Measurements from ENCODE around the gene PODXL2. TPM values are rescaled to one million over a fixed set of nuclear protein-coding genes. Genes with fewer than 3 reads are reported as not detected.

Gene PODXL2
- total RNA-seq, 1 experiment from 2014 or later = 15.3 TPM

DNA sequence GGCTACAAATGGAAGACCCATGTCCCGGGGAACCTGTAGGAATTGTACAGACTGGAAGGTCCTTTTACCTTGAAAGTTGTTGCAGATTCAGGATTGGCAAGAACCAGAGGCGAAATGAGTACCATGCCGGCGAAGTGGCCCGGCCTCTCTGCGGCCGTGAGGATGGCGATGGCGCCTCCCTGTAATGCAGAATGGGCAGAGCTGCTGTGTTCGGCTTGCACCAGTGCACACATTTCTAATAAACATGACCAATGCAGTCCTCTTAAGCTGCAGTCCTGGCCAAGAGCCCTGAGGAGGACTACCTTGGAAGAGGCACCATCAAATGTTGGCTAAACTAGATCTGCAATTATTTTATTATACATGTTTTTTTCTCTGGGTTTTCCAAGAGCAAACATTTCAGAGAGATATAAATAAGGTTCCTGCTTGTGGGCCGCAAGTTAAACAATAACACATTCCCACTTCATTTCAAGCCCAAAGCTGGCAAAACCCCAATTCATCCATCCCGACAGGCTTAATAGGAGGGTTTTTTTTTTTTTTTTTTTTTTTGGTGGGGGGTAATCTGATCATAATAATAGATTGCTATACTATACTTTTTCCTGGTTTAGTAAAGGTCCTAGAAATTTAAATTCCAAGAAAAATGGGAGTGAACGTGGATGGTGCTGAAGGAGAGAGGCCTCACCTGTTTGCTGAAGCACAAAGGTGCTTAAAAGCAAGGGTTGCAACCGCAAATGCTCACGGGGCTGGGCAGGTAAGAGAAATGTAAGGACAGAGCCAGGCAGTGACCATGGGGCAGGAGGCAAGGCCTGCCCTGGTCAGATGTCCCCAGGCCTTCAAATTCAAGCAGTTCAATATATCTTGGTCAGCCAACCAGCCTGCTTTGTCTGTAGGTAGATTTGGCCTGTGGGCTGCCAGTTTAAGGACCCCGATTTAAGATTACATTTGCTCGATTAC, 92.3 kb downstream of the PODXL2 start:
- no peak overlapping the region for H3K4me3 ChIP-seq (ENCODE audit: low read depth in 2 of 2, low read length in 2 of 2)
- ATAC-seq = no peak
- H3K4me1 ChIP-seq (ENCODE audit: control insufficient read depth, insufficient read depth, low read length) = no peaks in the 10 kb centered on the region
- no peak for DNase-seq (ENCODE audit: low read depth, low spot score)
- ChIA-PET CTCF (interaction anchor here (0.5 kb wide), 1 partner anchor 63 kb away, joined by 5 read pairs; no protein-coding TSS in a partner anchor), POLR2A (no interaction called here)
- H3K36me3 ChIP-seq (ENCODE audit: control insufficient read depth, insufficient read depth, low read length) = no peaks in the 10 kb centered on the region
- H3K27me3 ChIP-seq (ENCODE audit: control insufficient read depth, insufficient read depth, low read length) = peaks cover 2% of the 10 kb centered on the region; the same call in 1 of the 2 replicates
- no TSS peak for BruUV-seq (replicated peaks)
- intact Hi-C loops (cut with micrococcal nuclease; ENCODE audit: unreplicated experiment) = no loop called here
- in situ Hi-C loops (cut with HindIII; ENCODE audit: low pct_unique_long_range_greater_than_20kb, low sequenced_read_pairs) = no loop called here
- no peak overlapping the region for H3K27ac ChIP-seq (ENCODE audit: low read length)
- no peak for TF ChIP-seq TCF7L2 (IDR thresholded peaks at IDR 0.05; ENCODE audit: low read depth, low read length)
- TF ChIP-seq SIN3A (IDR thresholded peaks at IDR 0.05; ENCODE audit: borderline replicate concordance, insufficient read depth, low read depth, low read length) = no peak
- TF ChIP-seq, protein P1, sequence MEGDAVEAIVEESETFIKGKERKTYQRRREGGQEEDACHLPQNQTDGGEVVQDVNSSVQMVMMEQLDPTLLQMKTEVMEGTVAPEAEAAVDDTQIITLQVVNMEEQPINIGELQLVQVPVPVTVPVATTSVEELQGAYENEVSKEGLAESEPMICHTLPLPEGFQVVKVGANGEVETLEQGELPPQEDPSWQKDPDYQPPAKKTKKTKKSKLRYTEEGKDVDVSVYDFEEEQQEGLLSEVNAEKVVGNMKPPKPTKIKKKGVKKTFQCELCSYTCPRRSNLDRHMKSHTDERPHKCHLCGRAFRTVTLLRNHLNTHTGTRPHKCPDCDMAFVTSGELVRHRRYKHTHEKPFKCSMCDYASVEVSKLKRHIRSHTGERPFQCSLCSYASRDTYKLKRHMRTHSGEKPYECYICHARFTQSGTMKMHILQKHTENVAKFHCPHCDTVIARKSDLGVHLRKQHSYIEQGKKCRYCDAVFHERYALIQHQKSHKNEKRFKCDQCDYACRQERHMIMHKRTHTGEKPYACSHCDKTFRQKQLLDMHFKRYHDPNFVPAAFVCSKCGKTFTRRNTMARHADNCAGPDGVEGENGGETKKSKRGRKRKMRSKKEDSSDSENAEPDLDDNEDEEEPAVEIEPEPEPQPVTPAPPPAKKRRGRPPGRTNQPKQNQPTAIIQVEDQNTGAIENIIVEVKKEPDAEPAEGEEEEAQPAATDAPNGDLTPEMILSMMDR (IDR thresholded peaks at IDR 0.05) = no peak
- TF ChIP-seq, protein P2, sequence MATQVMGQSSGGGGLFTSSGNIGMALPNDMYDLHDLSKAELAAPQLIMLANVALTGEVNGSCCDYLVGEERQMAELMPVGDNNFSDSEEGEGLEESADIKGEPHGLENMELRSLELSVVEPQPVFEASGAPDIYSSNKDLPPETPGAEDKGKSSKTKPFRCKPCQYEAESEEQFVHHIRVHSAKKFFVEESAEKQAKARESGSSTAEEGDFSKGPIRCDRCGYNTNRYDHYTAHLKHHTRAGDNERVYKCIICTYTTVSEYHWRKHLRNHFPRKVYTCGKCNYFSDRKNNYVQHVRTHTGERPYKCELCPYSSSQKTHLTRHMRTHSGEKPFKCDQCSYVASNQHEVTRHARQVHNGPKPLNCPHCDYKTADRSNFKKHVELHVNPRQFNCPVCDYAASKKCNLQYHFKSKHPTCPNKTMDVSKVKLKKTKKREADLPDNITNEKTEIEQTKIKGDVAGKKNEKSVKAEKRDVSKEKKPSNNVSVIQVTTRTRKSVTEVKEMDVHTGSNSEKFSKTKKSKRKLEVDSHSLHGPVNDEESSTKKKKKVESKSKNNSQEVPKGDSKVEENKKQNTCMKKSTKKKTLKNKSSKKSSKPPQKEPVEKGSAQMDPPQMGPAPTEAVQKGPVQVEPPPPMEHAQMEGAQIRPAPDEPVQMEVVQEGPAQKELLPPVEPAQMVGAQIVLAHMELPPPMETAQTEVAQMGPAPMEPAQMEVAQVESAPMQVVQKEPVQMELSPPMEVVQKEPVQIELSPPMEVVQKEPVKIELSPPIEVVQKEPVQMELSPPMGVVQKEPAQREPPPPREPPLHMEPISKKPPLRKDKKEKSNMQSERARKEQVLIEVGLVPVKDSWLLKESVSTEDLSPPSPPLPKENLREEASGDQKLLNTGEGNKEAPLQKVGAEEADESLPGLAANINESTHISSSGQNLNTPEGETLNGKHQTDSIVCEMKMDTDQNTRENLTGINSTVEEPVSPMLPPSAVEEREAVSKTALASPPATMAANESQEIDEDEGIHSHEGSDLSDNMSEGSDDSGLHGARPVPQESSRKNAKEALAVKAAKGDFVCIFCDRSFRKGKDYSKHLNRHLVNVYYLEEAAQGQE (IDR thresholded peaks at IDR 0.05; ENCODE audit: insufficient read depth in 1 of 2, low read depth in 2 of 2, low read length in 1 of 2) = no peak
- TF ChIP-seq POLR2AphosphoS5 (IDR thresholded peaks at IDR 0.05; ENCODE audit: low read depth, low read length) = no peak
- no peaks in the 10 kb centered on the region for H3K9me3 ChIP-seq (ENCODE audit: control insufficient read depth, insufficient read depth, low read depth, low read length)

DNA sequence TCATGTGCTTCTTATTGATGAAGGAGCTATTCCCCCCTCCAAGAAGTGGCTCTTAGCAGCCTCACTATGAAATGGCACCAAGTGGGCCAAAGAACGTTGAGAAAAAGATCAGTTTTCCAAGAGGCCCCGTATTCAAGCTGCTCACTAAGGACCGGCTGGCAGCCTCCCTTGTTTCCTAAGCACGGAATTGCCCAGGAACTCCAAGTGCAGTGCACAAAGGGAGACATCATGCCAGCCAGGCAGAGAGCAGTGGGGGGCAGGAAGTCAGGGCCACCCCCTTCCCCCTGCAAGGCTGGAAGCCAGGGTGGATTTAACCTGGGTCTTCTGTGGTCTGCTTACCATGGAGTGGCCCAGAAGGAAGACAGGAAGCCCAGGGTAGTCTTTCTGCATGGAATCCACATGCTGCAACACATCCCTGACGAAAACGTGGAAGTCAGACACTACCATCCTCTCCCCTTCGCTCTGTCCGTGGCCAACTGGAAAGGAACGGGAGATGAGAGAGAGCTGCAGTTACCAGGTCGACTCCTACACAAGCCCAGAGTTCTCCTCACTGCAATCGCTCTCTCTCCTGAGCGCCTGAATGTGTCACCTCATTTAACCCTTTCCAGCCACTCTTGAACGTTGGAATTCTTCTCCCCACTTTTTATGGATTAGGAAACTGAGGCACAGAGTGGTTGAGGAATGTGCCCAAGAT, 93.3 kb downstream of the PODXL2 start:
- TF ChIP-seq, protein P1 (IDR thresholded peaks at IDR 0.05) = no peak
- TF ChIP-seq, protein P2 (IDR thresholded peaks at IDR 0.05; ENCODE audit: insufficient read depth in 1 of 2, low read depth in 2 of 2, low read length in 1 of 2) = no peak
- TF ChIP-seq POLR2AphosphoS5 (IDR thresholded peaks at IDR 0.05; ENCODE audit: low read depth, low read length) = no peak
- TF ChIP-seq SIN3A (IDR thresholded peaks at IDR 0.05; ENCODE audit: borderline replicate concordance, insufficient read depth, low read depth, low read length) = no peak
- TF ChIP-seq TCF7L2 (IDR thresholded peaks at IDR 0.05; ENCODE audit: low read depth, low read length) = no peak
- CTCF ChIA-PET = no interaction called here
- H3K4me1 ChIP-seq (ENCODE audit: control insufficient read depth, insufficient read depth, low read length) = no peaks in the 10 kb centered on the region
- POLR2A ChIA-PET = no interaction called here
- intact Hi-C loops (cut with micrococcal nuclease; ENCODE audit: unreplicated experiment) = no loop called here
- H3K27me3 ChIP-seq (ENCODE audit: control insufficient read depth, insufficient read depth, low read length) = peaks cover 2% of the 10 kb centered on the region; the same call in 1 of the 2 replicates
- H3K4me3 ChIP-seq (ENCODE audit: low read depth in 2 of 2, low read length in 2 of 2) = no peak overlapping the region
- in situ Hi-C loops (cut with HindIII; ENCODE audit: low pct_unique_long_range_greater_than_20kb, low sequenced_read_pairs) = no loop called here
- DNase-seq (ENCODE audit: low read depth, low spot score) = no peak
- ATAC-seq = no peak
- no TSS peak for BruUV-seq (replicated peaks)
- no peak overlapping the region for H3K27ac ChIP-seq (ENCODE audit: low read length)
- no peaks in the 10 kb centered on the region for H3K9me3 ChIP-seq (ENCODE audit: control insufficient read depth, insufficient read depth, low read depth, low read length)
- no peaks in the 10 kb centered on the region for H3K36me3 ChIP-seq (ENCODE audit: control insufficient read depth, insufficient read depth, low read length)

All from Panc1 (cell line).